ENCODE measurements around the gene WDR35. TPM values are rescaled to one million over a fixed set of nuclear protein-coding genes. Genes with fewer than 3 reads are reported as not detected.

The WDR35 gene
- total RNA-seq, 2 experiments from 2014 or later, result 5.6 to 5.9 TPM

GRCh38 chr2:20012032-20012281 lies 22.1 kb upstream of the WDR35 start:
- H3K4me1 Mint-ChIP-seq (ENCODE audit: low read depth), result peaks cover 8% of the 10 kb centered on the region
- peaks cover 3% of the 10 kb centered on the region for H3K9me3 Mint-ChIP-seq
- peak overlapping the region; percentile 50 for H3K4me3 Mint-ChIP-seq
- TF ChIP-seq CTCF (IDR thresholded peaks at IDR 0.05), result no peak
- CTCF ChIA-PET, result interaction anchor here (0.7 kb wide), 1 partner anchor 24 kb away, joined by 3 read pairs; no protein-coding TSS in a partner anchor
- H3K27me3 Mint-ChIP-seq, result peaks cover 44% of the 10 kb centered on the region
- no peak overlapping the region for H3K27ac Mint-ChIP-seq
- ATAC-seq (peak; percentile 20), DNase-seq (no peak)
- H3K36me3 Mint-ChIP-seq (ENCODE audit: low read depth), result no peaks in the 10 kb centered on the region
- intact Hi-C loops (cut with micrococcal nuclease), result no loop called here
- POLR2A ChIA-PET, result no interaction called here

- peak overlapping the region; percentile 50 for H3K4me3 Mint-ChIP-seq
- no peaks in the 10 kb centered on the region for H3K36me3 Mint-ChIP-seq (ENCODE audit: low read depth)
- H3K9me3 Mint-ChIP-seq, result peaks cover 3% of the 10 kb centered on the region
- ChIA-PET CTCF (interaction anchor here (0.7 to 1.0 kb wide), 2 partner anchors 23 to 95 kb away, joined by 3 read pairs; no protein-coding TSS in a partner anchor), POLR2A (interaction anchor here (0.7 kb wide), 1 partner anchor 126 kb away, joined by 3 read pairs; no protein-coding TSS in a partner anchor)
- no peak for ATAC-seq
- intact Hi-C loops (cut with micrococcal nuclease), result no loop called here
- H3K27ac Mint-ChIP-seq, result no peak overlapping the region
- no peak for TF ChIP-seq CTCF (IDR thresholded peaks at IDR 0.05)
- H3K27me3 Mint-ChIP-seq, result peaks cover 44% of the 10 kb centered on the region
- peaks cover 8% of the 10 kb centered on the region for H3K4me1 Mint-ChIP-seq (ENCODE audit: low read depth)
- no peak for DNase-seq
Measured at GRCh38 chr2:20011276-20012031, 21.5 kb upstream of the WDR35 start.

- intact Hi-C loops (cut with micrococcal nuclease), result no loop called here
- CTCF ChIA-PET, result no interaction called here
- POLR2A ChIA-PET, result no interaction called here
Measured at GRCh38 chr2:20008703-20009102, 18.8 kb upstream of the WDR35 start.

GRCh38 chr2:20005891-20006470 lies 16.1 kb upstream of the WDR35 start:
- no peak for DNase-seq
- Mint-ChIP-seq H3K36me3 (ENCODE audit: low read depth) (no peaks in the 10 kb centered on the region), H3K9me3 (no peaks in the 10 kb centered on the region), H3K27me3 (peaks cover 18% of the 10 kb centered on the region), H3K27ac (no peak overlapping the region), H3K4me3 (no peak overlapping the region), H3K4me1 (ENCODE audit: low read depth) (no peaks in the 10 kb centered on the region)
- intact Hi-C loops (cut with micrococcal nuclease), result no loop called here
- no peak for TF ChIP-seq CTCF (IDR thresholded peaks at IDR 0.05)
- ChIA-PET POLR2A (no interaction called here), CTCF (interaction anchor here (1.4 kb wide), 1 partner anchor 10 kb away, joined by 5 read pairs; no protein-coding TSS in a partner anchor)
- no peak for ATAC-seq

More at GRCh38 chr2:20008703-20009102, 18.8 kb upstream of the WDR35 start:
- H3K4me1 Mint-ChIP-seq (ENCODE audit: low read depth), result peaks cover 8% of the 10 kb centered on the region
- no peaks in the 10 kb centered on the region for H3K36me3 Mint-ChIP-seq (ENCODE audit: low read depth)
- ATAC-seq (no peak), DNase-seq (no peak)
- no peak for TF ChIP-seq CTCF (IDR thresholded peaks at IDR 0.05)
- peaks cover 36% of the 10 kb centered on the region for H3K27me3 Mint-ChIP-seq
- H3K4me3 Mint-ChIP-seq, result no peak overlapping the region
- no peaks in the 10 kb centered on the region for H3K9me3 Mint-ChIP-seq
- H3K27ac Mint-ChIP-seq, result no peak overlapping the region

GRCh38 chr2:20005067-20005627 lies 15.2 kb upstream of the WDR35 start:
- Mint-ChIP-seq H3K27ac (no peak overlapping the region), H3K36me3 (ENCODE audit: low read depth) (no peaks in the 10 kb centered on the region), H3K4me3 (no peak overlapping the region), H3K27me3 (peaks cover 13% of the 10 kb centered on the region), H3K9me3 (no peaks in the 10 kb centered on the region), H3K4me1 (ENCODE audit: low read depth) (no peaks in the 10 kb centered on the region)
- ATAC-seq (no peak), DNase-seq (no peak)
- ChIA-PET CTCF (interaction anchor here (1.4 kb wide), 1 partner anchor 10 kb away, joined by 5 read pairs; no protein-coding TSS in a partner anchor), POLR2A (no interaction called here)
- no peak for TF ChIP-seq CTCF (IDR thresholded peaks at IDR 0.05)
- intact Hi-C loops (cut with micrococcal nuclease), result no loop called here

All from activated CD8-positive, alpha-beta T cell treated with anti-CD3 and anti-CD28 coated beads for 36 hours (primary cell).